ENCODE measurements around the gene PODXL2.

GRCh38 chr3:127611251-127611650, 17.7 kb upstream of the PODXL2 start:
- TF ChIP-seq CTCF (conservative IDR thresholded peaks at IDR 0.05; ENCODE audit: low read depth in 2 of 2) (no peak), NANOG (IDR thresholded peaks at IDR 0.05; ENCODE audit: borderline replicate concordance) (no peak), EZH2phosphoT487 (IDR thresholded peaks at IDR 0.05; ENCODE audit: unreplicated experiment) (no peak), EZH2 (IDR thresholded peaks at IDR 0.05; ENCODE audit: low read depth, unreplicated experiment) (no peak), POLR2AphosphoS5 (IDR thresholded peaks at IDR 0.05; ENCODE audit: low read depth) (no peak), REST (IDR thresholded peaks at IDR 0.05; ENCODE audit: unreplicated experiment) (no peak), JUNB (IDR thresholded peaks at IDR 0.05; ENCODE audit: unreplicated experiment) (no peak), CREB1 (CRISPR knock-in tag; IDR thresholded peaks at IDR 0.05; ENCODE audit: low read depth) (no peak), ZNF331 (CRISPR knock-in tag; IDR thresholded peaks at IDR 0.05; ENCODE audit: low read depth) (no peak), STAT1 (IDR thresholded peaks at IDR 0.05; ENCODE audit: unreplicated experiment) (no peak), ZNF114 (CRISPR knock-in tag; IDR thresholded peaks at IDR 0.05) (no peak)
